GM19239 (cell line): ENCODE results near the gene SCAPER.

Experiments
- DNase-seq: peaks from one replicate; pipeline ENCODE4 v3.0.0; 2011; ENCODE audit warnings: low spot score; ENCODE audit not compliant: insufficient read length
- FAIRE-seq: peaks from 2 replicates; lab custom pipeline; 2011; peaks lifted over from hg19 to GRCh38; lab: Jason Lieb, UNC

The SCAPER gene

GRCh38 chr15:76588811-76589747 lies 316.1 kb downstream of the SCAPER start:
- FAIRE-seq, result no peak
- DNase-seq, result no peak

GRCh38 chr15:76585576-76585897 lies 319.6 kb downstream of the SCAPER start:
- DNase-seq, result no peak
- FAIRE-seq, result no peak

GRCh38 chr15:76584868-76585575 lies 320.1 kb downstream of the SCAPER start:
- FAIRE-seq (no peak), DNase-seq (no peak)

GRCh38 chr15:76582550-76582949 lies 322.6 kb downstream of the SCAPER start:
- DNase-seq, result no peak
- FAIRE-seq, result no peak

- FAIRE-seq, result no peak
These were observed 327.1 kb downstream of the SCAPER start for GRCh38 chr15:76577879-76578512.

GRCh38 chr15:76576523-76577279 lies 328.4 kb downstream of the SCAPER start:
- DNase-seq (no peak), FAIRE-seq (peak; percentile 55)

More at GRCh38 chr15:76577879-76578512, 327.1 kb downstream of the SCAPER start:
- no peak for DNase-seq

- no peak for FAIRE-seq
These were observed 329.5 kb downstream of the SCAPER start for GRCh38 chr15:76575679-76576078.

GRCh38 chr15:76575274-76575673 lies 329.9 kb downstream of the SCAPER start:
- DNase-seq (peak; percentile 13), FAIRE-seq (peak; percentile 93)

More at GRCh38 chr15:76575679-76576078, 329.5 kb downstream of the SCAPER start:
- no peak for DNase-seq

GRCh38 chr15:76572983-76573314 lies 332.2 kb downstream of the SCAPER start:
- FAIRE-seq, result no peak
- no peak for DNase-seq

GRCh38 chr15:76566276-76566675 lies 338.9 kb downstream of the SCAPER start:
- peak; percentile 35 for FAIRE-seq
- no peak for DNase-seq

GRCh38 chr15:76565366-76565765 lies 339.8 kb downstream of the SCAPER start:
- DNase-seq (no peak), FAIRE-seq (no peak)

- no peak for DNase-seq
- no peak for FAIRE-seq
These were observed 349.9 kb downstream of the SCAPER start for GRCh38 chr15:76555247-76555646.

GRCh38 chr15:76553564-76553963 lies 351.6 kb downstream of the SCAPER start:
- FAIRE-seq (no peak), DNase-seq (no peak)

GRCh38 chr15:76553102-76553501 lies 352.0 kb downstream of the SCAPER start:
- no peak for FAIRE-seq

GRCh38 chr15:76546805-76547204 lies 358.3 kb downstream of the SCAPER start:
- FAIRE-seq (no peak), DNase-seq (no peak)

More at GRCh38 chr15:76553102-76553501, 352.0 kb downstream of the SCAPER start:
- no peak for DNase-seq

GRCh38 chr15:76533995-76534394 lies 371.1 kb downstream of the SCAPER start:
- DNase-seq (no peak), FAIRE-seq (no peak)

GRCh38 chr15:76533060-76533820 lies 371.9 kb downstream of the SCAPER start:
- DNase-seq (no peak), FAIRE-seq (no peak)

- DNase-seq (no peak), FAIRE-seq (no peak)
These were observed 375.2 kb downstream of the SCAPER start for GRCh38 chr15:76529911-76530310.

- DNase-seq, result no peak
- FAIRE-seq, result no peak
These were observed 379.0 kb downstream of the SCAPER start for GRCh38 chr15:76526111-76526510.
